ENCODE results near the gene CALHM4. TPM values are rescaled to one million over a fixed set of nuclear protein-coding genes. Genes with fewer than 3 reads are reported as not detected.

Gene CALHM4
- total RNA-seq, 8 experiments from 2014 or later: 0.16 to 2.3 (median 0.35) TPM; not detected in 4

DNA sequence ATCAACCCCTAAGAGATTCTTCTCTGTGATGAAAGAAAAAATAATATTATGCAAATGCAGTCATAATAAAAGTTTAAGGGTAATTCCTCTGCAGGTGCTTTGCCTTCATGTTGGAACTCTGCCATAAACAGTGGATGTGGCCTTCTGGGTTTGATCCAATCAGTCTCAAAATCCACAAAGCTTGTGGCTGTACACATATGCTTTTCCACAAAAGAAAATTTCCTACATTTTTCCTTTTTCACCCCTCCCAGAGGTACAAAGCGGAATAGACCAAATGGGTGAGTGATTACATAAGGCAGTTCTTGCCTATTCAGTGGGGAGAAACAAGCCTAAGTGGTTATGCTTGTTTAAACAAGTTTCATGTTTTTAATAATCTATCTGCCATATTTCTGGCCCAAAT, 25.4 kb upstream of the CALHM4 start:
- no peak overlapping the region for H3K27ac ChIP-seq
- WGBS, 10 experiments: 33 to 100% (median 87%) methylated on average over 1 of the region's 1 CpG; no CpG with 5 or more reads in 2 of the 10 experiments
- in situ Hi-C loops (cut with MboI; ENCODE audit: low pct_unique_long_range_greater_than_20kb in 2 of 9, low sequenced_read_pairs in 9 of 9, unreplicated experiment in 9 of 9): loop anchor here in 3 of 9 experiments (25.0 kb wide), 2 partner anchors 241 to 266 kb away; partner anchors contain the start of genes TSPYL1 (in 2 of the 3) and TSPYL4 (in 1 of the 3)
- no peak overlapping the region for H3K4me3 ChIP-seq
- ATAC-seq (replicated peaks in 6 of 8): peak in 1 of 8 experiments; percentile 41
- H3K4me1 ChIP-seq (replicated peaks in 1 of 2): peaks cover 2 to 3% of the 10 kb centered on the region in 2 donors

DNA sequence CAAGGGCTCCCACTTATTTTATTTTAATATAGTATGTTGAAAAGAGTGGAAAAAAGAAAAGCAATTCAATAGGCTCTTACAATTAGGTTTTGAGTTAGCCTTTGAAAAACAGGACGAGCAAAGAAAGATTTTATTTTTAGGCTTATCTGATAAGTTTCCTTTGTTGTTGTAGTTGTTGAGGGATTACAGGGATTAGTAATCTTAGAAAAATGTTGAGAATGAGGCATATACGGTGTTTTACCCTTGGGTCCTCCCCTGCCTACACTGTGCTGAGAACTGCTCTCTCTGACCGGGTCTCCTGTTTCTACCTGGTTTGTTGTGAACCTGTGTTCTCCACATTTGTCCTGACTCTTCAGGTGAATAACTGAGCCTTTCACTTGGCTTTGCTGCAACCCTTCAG, 24.8 kb upstream of the CALHM4 start:
- H3K4me3 ChIP-seq: no peak overlapping the region
- in situ Hi-C loops (cut with MboI; ENCODE audit: low pct_unique_long_range_greater_than_20kb in 2 of 9, low sequenced_read_pairs in 9 of 9, unreplicated experiment in 9 of 9): loop anchor here in 3 of 9 experiments (25.0 kb wide), 2 partner anchors 241 to 266 kb away; partner anchors contain the start of genes TSPYL1 (in 2 of the 3) and TSPYL4 (in 1 of the 3)
- ATAC-seq (replicated peaks in 6 of 8): no peak
- 33 to 100% (median 84%) methylated on average over 1 to 3 of the region's 3 CpGs; no CpG with 5 or more reads in 2 of the 10 experiments for WGBS, 10 experiments
- peaks cover 2 to 3% of the 10 kb centered on the region in 2 donors for H3K4me1 ChIP-seq (replicated peaks in 1 of 2)
- H3K27ac ChIP-seq: no peak overlapping the region

DNA sequence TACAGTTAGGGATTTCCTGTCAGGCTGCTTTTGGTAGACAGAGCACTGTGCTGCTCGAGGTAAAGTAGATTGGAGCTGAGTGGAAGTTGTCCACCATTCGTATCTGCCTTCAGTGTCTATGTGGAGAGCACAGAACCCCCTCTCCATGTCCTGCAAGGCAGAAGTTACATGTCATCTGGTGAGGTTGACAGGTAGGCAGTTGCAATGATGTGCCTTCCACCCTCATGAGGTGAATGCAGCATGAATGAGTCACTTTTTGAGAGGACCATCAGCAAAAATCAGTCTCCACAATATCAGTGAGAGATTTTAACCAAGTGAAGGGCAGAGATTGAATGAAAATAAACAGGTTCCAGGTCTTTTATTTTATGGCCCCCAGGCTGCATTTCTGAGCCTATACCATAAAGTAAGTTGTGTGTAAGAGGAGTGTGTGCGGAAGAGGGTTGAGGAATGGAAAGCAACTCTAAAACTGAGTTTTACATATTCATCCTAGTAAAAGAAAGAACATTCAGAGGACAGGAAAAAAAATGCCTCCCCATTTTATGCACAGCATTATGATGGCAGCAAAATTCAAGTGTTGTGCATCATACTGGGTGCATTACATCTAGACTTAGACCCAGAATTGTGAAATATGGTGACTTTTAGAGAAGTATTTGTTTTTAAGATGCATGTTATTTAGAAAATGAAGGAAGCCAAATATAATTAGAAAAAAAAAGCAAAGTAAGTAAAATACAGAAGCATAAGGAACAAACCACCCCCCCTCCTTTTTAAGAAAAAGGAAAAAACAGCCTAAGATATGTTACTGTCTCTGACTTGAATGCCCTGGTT, 23.9 kb upstream of the CALHM4 start:
- ATAC-seq (replicated peaks in 6 of 8): peak in 3 of 8 experiments; percentile 50 to 72 (median 64)
- Histone ChIP-seq H3K27ac (no peak overlapping the region), H3K4me3 (no peak overlapping the region), H3K4me1 (replicated peaks in 1 of 2) (peaks cover 2 to 3% of the 10 kb centered on the region in 2 donors)
- 13 to 100% (median 80%) methylated on average over 1 to 3 of the region's 3 CpGs; no CpG with 5 or more reads in 1 of the 10 experiments for WGBS, 10 experiments
- in situ Hi-C loops (cut with MboI; ENCODE audit: low pct_unique_long_range_greater_than_20kb in 2 of 9, low sequenced_read_pairs in 9 of 9, unreplicated experiment in 9 of 9): loop anchor here in 3 of 9 experiments (25.0 kb wide), 2 partner anchors 242 to 267 kb away; partner anchors contain the start of genes TSPYL1 (in 2 of the 3) and TSPYL4 (in 1 of the 3)

DNA sequence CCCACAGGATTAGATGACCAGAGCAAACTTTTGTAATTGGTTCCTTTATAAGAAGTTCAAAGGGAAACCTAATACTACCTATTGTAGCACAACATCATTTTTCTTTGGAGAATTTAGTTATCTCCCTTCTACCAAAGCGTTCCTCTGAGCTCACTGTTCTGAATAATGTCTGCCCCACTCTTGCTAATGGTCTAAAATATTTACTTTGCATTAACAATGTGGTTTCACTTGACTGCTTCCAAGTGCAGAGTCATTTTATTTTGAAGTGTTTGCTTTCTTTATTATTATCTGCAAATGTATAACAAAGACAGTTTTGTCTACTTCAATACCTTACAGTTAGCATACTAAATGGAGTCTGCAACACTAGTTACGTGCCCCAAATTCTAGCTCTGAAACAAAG, 23.1 kb upstream of the CALHM4 start:
- H3K4me3 ChIP-seq: no peak overlapping the region
- ATAC-seq (replicated peaks in 6 of 8): peak in 4 of 8 experiments; percentile 22 to 65 (median 34)
- in situ Hi-C loops (cut with MboI; ENCODE audit: low pct_unique_long_range_greater_than_20kb in 2 of 9, low sequenced_read_pairs in 9 of 9, unreplicated experiment in 9 of 9): loop anchor here in 3 of 9 experiments (25.0 kb wide), 2 partner anchors 243 to 268 kb away; partner anchors contain the start of genes TSPYL1 (in 2 of the 3) and TSPYL4 (in 1 of the 3)
- 0 to 60% (median 38%) methylated on average over 1 to 2 of the region's 2 CpGs; no CpG with 5 or more reads in 2 of the 10 experiments for WGBS, 10 experiments
- H3K27ac ChIP-seq: no peak overlapping the region
- H3K4me1 ChIP-seq (replicated peaks in 1 of 2): peaks cover 2 to 3% of the 10 kb centered on the region in 2 donors

DNA sequence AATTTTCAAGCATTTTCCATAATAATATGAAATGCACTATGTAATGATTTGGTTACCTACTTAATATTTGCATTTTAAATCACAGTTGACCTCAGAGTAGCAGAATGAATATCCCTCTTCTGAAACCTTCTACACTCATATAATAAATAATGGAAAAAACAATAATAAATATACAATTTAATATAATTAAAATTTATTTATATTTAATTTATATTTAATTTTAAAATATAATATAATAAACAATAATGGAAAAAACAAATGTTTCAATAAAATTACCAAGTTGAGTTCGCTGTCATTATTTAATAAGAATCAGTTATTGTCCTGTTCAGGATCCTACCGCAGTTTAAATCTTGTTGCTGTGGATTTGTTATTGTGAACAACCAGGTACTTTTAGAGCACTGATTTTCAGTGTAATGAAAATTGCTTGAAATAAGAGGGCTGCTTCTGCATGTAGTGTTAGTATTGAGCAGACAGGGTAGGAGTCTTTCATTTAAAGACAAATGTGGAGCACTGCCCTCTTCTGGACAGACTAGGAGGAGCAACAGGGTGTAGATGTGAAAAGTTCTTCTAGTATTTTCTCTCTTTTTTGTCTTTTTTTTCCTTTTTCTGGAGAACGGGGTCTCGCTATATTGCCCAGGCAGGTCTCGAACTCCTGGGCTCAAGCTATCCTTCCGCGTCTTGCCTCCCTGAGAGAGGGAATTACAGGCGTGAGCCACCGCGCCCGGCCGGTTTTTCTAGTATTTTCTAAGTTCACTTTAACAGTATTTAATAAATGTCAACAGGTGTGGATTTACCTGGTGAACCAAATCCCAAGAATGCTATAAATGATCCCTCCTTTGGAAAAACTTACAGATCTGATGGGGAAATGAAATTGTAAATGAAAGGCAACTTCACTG, 21.6 kb upstream of the CALHM4 start:
- ATAC-seq (replicated peaks in 6 of 8): peak; percentile 50 to 83 (median 66)
- H3K4me1 ChIP-seq (replicated peaks in 1 of 2): peaks cover 2 to 3% of the 10 kb centered on the region in 2 donors
- 39 to 100% (median 89%) methylated on average over 1 to 11 of the region's 12 CpGs for WGBS, 10 experiments
- H3K27ac ChIP-seq: no peak overlapping the region
- H3K4me3 ChIP-seq: no peak overlapping the region
- in situ Hi-C loops (cut with MboI; ENCODE audit: low pct_unique_long_range_greater_than_20kb in 2 of 9, low sequenced_read_pairs in 9 of 9, unreplicated experiment in 9 of 9): loop anchor here in 3 of 9 experiments (25.0 kb wide), 2 partner anchors 245 to 270 kb away; partner anchors contain the start of genes TSPYL1 (in 2 of the 3) and TSPYL4 (in 1 of the 3)

DNA sequence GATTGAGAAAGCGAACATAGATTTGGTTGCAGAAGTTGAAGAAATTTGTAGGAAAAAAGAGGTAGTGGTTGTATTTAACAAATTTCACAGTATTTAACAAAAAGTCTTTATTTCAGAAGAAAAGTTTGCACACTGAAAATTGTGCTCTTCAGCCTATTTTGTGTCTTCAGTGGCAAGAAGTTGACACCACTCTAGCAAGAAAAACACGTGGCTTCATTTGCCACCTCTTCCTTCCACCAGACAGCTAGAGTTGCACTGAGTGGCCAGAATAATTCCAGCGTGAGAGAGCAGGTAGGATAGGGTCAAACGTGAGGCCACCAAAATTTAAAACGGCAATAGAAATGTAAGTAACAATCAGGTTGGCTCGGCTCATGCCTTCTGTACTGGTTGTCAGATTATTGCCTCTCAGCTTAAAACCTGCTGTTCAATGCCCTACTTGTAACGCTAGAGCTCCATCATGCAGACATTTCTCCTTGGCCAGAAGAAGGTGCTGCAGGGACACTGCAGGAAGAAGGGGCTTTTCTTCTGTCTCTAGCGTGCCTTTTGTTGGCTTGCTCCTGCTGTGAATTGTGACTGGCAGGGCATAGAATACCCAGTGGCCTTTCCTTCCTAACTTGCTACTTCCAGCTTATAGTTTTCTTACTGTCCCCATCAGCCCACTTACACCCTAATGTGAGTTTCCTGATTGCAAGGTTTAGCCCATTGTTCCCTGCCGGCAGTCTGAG, 20.2 kb upstream of the CALHM4 start:
- in situ Hi-C loops (cut with MboI; ENCODE audit: low pct_unique_long_range_greater_than_20kb in 2 of 9, low sequenced_read_pairs in 9 of 9, unreplicated experiment in 9 of 9): loop anchor here in 3 of 9 experiments (25.0 kb wide), 2 partner anchors 246 to 271 kb away; partner anchors contain the start of genes TSPYL1 (in 2 of the 3) and TSPYL4 (in 1 of the 3)
- H3K4me3 ChIP-seq: no peak overlapping the region
- H3K4me1 ChIP-seq (replicated peaks in 1 of 2): peaks cover 2 to 3% of the 10 kb centered on the region in 2 donors
- H3K27ac ChIP-seq: no peak overlapping the region
- 17 to 65% (median 58%) methylated on average over 1 to 9 of the region's 9 CpGs for WGBS, 10 experiments
- no peak for ATAC-seq (replicated peaks in 6 of 8)

DNA sequence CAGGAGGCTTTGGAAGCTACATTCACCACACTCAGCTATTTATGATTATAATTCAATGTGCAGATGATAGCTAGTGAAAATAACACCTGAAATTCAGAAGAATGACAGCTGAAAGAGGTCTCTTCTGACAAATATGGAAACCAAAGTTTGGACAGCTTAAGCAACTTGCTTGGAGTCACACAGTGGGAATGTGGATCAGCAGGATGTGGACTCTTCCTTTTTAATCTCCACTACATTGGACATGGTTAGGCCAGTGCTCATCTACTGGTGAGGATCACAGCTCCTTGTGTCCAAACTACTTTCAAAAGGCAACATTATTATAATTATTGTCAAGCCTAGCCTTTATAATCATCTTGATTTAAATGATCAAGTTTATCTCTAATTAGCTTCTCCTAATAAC, 18.4 kb upstream of the CALHM4 start:
- H3K4me1 ChIP-seq (replicated peaks in 1 of 2): peaks cover under 1 to 2% of the 10 kb centered on the region in 2 donors
- in situ Hi-C loops (cut with MboI; ENCODE audit: low pct_unique_long_range_greater_than_20kb in 2 of 9, low sequenced_read_pairs in 9 of 9, unreplicated experiment in 9 of 9): loop anchor here in 3 of 9 experiments (25.0 kb wide), 2 partner anchors 248 to 273 kb away; partner anchors contain the start of genes TSPYL1 (in 2 of the 3) and TSPYL4 (in 1 of the 3)
- no peak overlapping the region for H3K27ac ChIP-seq
- no peak for ATAC-seq (replicated peaks in 6 of 8)
- H3K4me3 ChIP-seq: no peak overlapping the region

DNA sequence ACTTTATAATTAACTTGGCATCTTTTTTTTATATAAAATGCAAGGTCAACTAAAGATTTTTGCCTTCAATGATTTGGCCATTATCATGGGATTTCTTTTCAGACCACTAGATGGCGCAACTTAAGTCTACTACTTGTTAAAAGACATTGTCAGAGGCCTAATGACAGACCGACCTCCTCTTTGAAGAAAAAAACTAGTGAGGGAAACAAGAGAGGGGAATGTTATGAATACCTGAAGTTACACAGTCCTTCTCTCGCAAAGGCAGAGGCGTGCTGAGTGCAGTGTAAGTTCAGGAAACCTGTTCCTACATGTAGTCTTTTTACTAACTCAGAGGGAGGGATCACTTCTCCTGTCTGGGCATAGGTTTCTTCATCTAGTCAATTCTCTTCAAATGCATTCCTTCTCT, 17.3 kb upstream of the CALHM4 start:
- Histone ChIP-seq H3K4me3 (no peak overlapping the region), H3K4me1 (replicated peaks in 1 of 2) (no peaks in the 10 kb centered on the region), H3K27ac (no peak overlapping the region)
- in situ Hi-C loops (cut with MboI; ENCODE audit: low pct_unique_long_range_greater_than_20kb in 2 of 9, low sequenced_read_pairs in 9 of 9, unreplicated experiment in 9 of 9): loop anchor here in 3 of 9 experiments (25.0 kb wide), 2 partner anchors 249 to 274 kb away; partner anchors contain the start of genes TSPYL1 (in 2 of the 3) and TSPYL4 (in 1 of the 3)
- peak in 4 of 8 experiments; percentile 19 to 71 (median 68) for ATAC-seq (replicated peaks in 6 of 8)
- WGBS, 10 experiments: 0 to 32% (median 7%) methylated on average over 1 to 4 of the region's 4 CpGs; no CpG with 5 or more reads in 2 of the 10 experiments

DNA sequence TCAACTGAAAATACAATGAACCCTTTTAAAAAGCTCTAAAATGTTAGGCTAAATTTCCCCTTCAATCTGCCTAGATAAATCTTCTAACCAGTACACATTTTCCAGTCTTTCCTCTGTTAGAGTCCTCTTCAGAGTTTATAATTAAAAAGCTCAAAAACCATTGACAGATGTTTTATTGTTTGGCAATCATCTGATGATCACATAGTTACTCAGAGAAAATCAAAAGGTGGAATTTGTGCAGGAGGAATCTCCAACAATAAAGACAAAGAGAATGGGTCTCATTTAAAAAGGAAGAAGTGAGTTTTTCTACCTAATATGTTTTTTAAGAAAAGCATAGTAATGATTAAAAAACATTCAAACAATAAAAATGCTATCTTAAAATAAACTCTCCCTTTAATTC, 11.1 kb upstream of the CALHM4 start:
- Histone ChIP-seq H3K27ac (no peak overlapping the region), H3K4me3 (no peak overlapping the region), H3K4me1 (replicated peaks in 1 of 2) (peaks cover 4 to 13% of the 10 kb centered on the region in 2 donors)
- no peak for ATAC-seq (replicated peaks in 6 of 8)
- in situ Hi-C loops (cut with MboI; ENCODE audit: low pct_unique_long_range_greater_than_20kb in 2 of 9, low sequenced_read_pairs in 9 of 9, unreplicated experiment in 9 of 9): loop anchor here in 3 of 9 experiments (25.0 kb wide), 2 partner anchors 255 to 280 kb away; partner anchors contain the start of genes TSPYL1 (in 2 of the 3) and TSPYL4 (in 1 of the 3)

DNA sequence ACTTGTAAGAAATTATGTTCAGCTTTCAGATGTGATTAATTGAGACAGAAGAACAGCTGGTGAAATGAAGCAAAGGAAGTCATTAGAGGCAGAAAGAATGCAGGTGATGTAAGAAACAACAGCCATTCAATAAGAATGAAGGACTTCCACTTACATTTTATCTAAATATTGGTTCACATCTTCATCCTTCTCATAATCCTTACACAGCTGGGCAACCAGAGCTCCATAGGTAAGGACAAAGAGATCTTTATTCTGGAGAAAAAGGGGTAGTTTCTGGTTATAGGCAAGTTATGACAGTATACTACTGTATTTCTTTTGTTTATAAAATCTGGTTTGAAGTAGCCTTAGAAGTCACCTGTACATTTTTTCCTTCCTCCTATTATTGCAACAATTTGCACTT, 10.4 kb upstream of the CALHM4 start:
- Histone ChIP-seq H3K27ac (no peak overlapping the region), H3K4me3 (no peak overlapping the region), H3K4me1 (replicated peaks in 1 of 2) (peaks cover 4 to 13% of the 10 kb centered on the region in 2 donors)
- in situ Hi-C loops (cut with MboI; ENCODE audit: low pct_unique_long_range_greater_than_20kb in 2 of 9, low sequenced_read_pairs in 9 of 9, unreplicated experiment in 9 of 9): loop anchor here in 3 of 9 experiments (25.0 kb wide), 2 partner anchors 256 to 281 kb away; partner anchors contain the start of genes TSPYL1 (in 2 of the 3) and TSPYL4 (in 1 of the 3)
- no peak for ATAC-seq (replicated peaks in 6 of 8)

DNA sequence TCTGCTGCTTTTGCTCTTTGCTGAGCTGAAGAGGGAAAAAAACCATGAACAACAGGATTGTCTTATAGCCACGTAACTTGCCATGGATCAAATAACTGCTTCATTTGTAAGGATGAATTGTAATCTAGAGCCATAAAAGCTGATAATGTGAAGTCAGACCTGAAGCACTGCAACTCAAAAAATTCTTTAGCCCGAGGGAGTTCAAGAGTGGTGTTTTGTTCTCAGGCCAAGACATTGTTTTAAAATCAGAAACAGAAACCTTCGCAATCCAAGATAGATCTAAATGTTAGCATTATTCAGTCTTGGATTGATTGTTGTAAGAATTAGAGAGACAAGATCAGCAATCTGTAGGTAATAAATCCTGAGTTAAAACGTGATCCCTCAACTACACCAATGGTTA, 7.9 kb upstream of the CALHM4 start, which contains the start of gene TRAPPC3L:
TRAPPC3L (minus strand) TSS at position 34 of the 400 bp plus-strand sequence. CDS start 170 bp downstream, outside the sequence.
- Histone ChIP-seq H3K4me1 (replicated peaks in 1 of 2) (peaks cover 4 to 13% of the 10 kb centered on the region in 2 donors), H3K4me3 (no peak within 1 kb of the TSS), H3K27ac (no peak within 1 kb of the TSS)
- in situ Hi-C loops (cut with MboI; ENCODE audit: low pct_unique_long_range_greater_than_20kb in 2 of 9, low sequenced_read_pairs in 9 of 9, unreplicated experiment in 9 of 9): loop anchor here in 3 of 9 experiments (25.0 kb wide), 2 partner anchors 258 to 283 kb away; partner anchors contain the start of genes TSPYL1 (in 2 of the 3) and TSPYL4 (in 1 of the 3)
- 4 to 95% (median 81%) methylated on average over 1 to 4 of the region's 4 CpGs for WGBS, 10 experiments
- ATAC-seq (replicated peaks in 6 of 8): no peak

Measured in motor neuron (in vitro differentiated cells).